SKM-1 treated with dmso at 0.1 percent for 144 hours (cell line): ENCODE data around the gene KRT37.
"Not testable (repeated sequence)": the region's sequence is repeated elsewhere in the genome, so short reads cannot be mapped to it uniquely, and the experiment has no call there.

Experiments used
- DNase-seq: peaks from one replicate; lab custom pipeline; 2025; ENCODE audit not compliant: unreplicated experiment; lab: John Stamatoyannopoulos, UW

KRT37 gene

GRCh38 chr17:41407226-41407625 is 17.2 kb downstream of the KRT37 start:
- DNase-seq = no peak

- no peak for DNase-seq
These were observed 18.2 kb downstream of the KRT37 start for GRCh38 chr17:41406205-41406604.

- DNase-seq = peak; percentile 60
These were observed 20.2 kb downstream of the KRT37 start for GRCh38 chr17:41404024-41404671.

GRCh38 chr17:41403404-41404023 is 20.9 kb downstream of the KRT37 start:
- DNase-seq = no peak

GRCh38 chr17:41402161-41402560 is 22.2 kb downstream of the KRT37 start:
- DNase-seq = no peak

- no peak for DNase-seq
These were observed 27.3 kb downstream of the KRT37 start, which contains the start of gene KRT31 for GRCh38 chr17:41396996-41397660. TSS of gene KRT31 (minus strand) at chr17:41397608. CDS start at chr17:41397539, 69 bp downstream.

GRCh38 chr17:41396340-41396739 is 28.0 kb downstream of the KRT37 start:
- DNase-seq = no peak

- DNase-seq = no peak
These were observed 28.8 kb downstream of the KRT37 start for GRCh38 chr17:41395611-41396010.

GRCh38 chr17:41395044-41395443 is 29.3 kb downstream of the KRT37 start:
- DNase-seq = not testable (repeated sequence)

- DNase-seq = no peak
These were observed 30.0 kb downstream of the KRT37 start for GRCh38 chr17:41394254-41394996.

- DNase-seq = no peak
These were observed 30.6 kb downstream of the KRT37 start for GRCh38 chr17:41393826-41394225.

- DNase-seq = no peak
These were observed 31.1 kb downstream of the KRT37 start for GRCh38 chr17:41393294-41393693.

- DNase-seq = no peak
These were observed 32.1 kb downstream of the KRT37 start for GRCh38 chr17:41392278-41392677.

- no peak for DNase-seq
These were observed 32.9 kb downstream of the KRT37 start for GRCh38 chr17:41391535-41391934.

GRCh38 chr17:41390411-41390938 is 33.9 kb downstream of the KRT37 start:
- DNase-seq = no peak

GRCh38 chr17:41387670-41388069 is 36.7 kb downstream of the KRT37 start:
- DNase-seq = no peak

GRCh38 chr17:41386227-41386626 is 38.2 kb downstream of the KRT37 start:
- DNase-seq = no peak

- no peak for DNase-seq
These were observed 40.7 kb downstream of the KRT37 start for GRCh38 chr17:41383690-41384089.

- no peak for DNase-seq
These were observed 42.0 kb downstream of the KRT37 start for GRCh38 chr17:41382394-41382793.

GRCh38 chr17:41381943-41382342 is 42.4 kb downstream of the KRT37 start, which contains the start of gene KRT34:
TSS of gene KRT34 (minus strand) at chr17:41382306. CDS start at chr17:41382246, 60 bp downstream.
- DNase-seq = not testable (repeated sequence)

GRCh38 chr17:41380091-41380490 is 44.3 kb downstream of the KRT37 start:
- DNase-seq = not testable (repeated sequence)
